Measurements from ENCODE around the gene CPNE5. TPM values are rescaled to one million over a fixed set of nuclear protein-coding genes. Genes with fewer than 3 reads are reported as not detected.

CPNE5 gene
- total RNA-seq, 1 experiment from 2014 or later, result not detected

DNA sequence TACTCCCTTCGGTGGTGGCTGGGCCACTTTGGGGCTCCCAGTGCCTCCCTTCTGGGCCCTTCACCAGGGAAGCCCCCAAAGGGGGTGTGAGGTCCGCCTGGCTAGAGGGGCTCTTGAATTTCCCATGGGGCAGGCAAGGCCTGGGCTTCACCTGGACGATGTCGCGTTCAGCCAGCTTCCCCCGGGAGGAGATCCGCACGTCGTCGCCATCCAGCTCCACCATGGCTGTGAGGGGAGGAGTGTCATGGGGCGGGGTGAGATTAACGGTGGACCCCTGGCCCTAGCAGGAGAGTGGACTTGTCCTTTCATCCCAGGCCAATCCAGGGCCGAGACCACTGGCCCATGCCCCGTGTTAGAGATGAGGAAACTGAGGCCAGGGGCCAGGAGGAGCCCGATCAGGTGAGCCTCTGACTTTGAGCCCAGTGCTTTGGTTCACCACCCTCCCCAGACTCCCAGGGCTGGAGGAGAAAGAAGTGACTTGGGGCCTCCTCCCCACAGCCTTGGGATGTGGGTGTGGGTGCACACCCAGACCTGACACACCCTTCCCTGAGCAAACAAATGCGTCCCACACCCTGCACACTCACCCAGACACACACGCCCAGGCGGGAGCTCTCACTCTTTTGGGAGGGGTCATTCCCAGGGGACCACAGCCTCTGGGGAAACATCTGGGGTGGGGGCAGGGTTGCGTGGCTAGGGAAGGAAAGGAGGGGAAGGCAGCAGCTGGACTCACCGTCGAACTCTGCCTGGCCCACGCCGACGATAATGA is 95.5 kb downstream of the CPNE5 start:
- Histone ChIP-seq H2AFZ (ENCODE audit: low read length) (no peak overlapping the region), H3K9me3 (ENCODE audit: low read length) (no peaks in the 10 kb centered on the region), H3K9me2 (replicated peaks; ENCODE audit: low read length) (no peaks in the 10 kb centered on the region), H3K79me2 (ENCODE audit: low read length) (no peaks in the 10 kb centered on the region), H3K4me1 (ENCODE audit: insufficient read depth, low read length) (peaks cover 25% of the 10 kb centered on the region), H3K36me3 (ENCODE audit: low read depth, low read length) (no peaks in the 10 kb centered on the region), H3F3A (ENCODE audit: low read length, unreplicated experiment) (no peaks in the 10 kb centered on the region), H3K27ac (ENCODE audit: low read length) (peak overlapping the region; percentile 19), H4K20me1 (ENCODE audit: low read length) (no peaks in the 10 kb centered on the region), H3K27me3 (ENCODE audit: low read length) (no peaks in the 10 kb centered on the region), H3K4me2 (ENCODE audit: low read length) (peak overlapping the region; percentile 58), H3K4me3 (ENCODE audit: low read length) (no peak overlapping the region), H3K9ac (ENCODE audit: low read length) (peak overlapping the region; percentile 23)
- CTCF ChIA-PET, result no interaction called here
- TF ChIP-seq EZH2 (IDR thresholded peaks at IDR 0.05; ENCODE audit: low read length, unreplicated experiment), result no peak
- TF ChIP-seq EZH2phosphoT487 (IDR thresholded peaks at IDR 0.05; ENCODE audit: borderline replicate concordance, low read length), result no peak
- TF ChIP-seq, protein P1, sequence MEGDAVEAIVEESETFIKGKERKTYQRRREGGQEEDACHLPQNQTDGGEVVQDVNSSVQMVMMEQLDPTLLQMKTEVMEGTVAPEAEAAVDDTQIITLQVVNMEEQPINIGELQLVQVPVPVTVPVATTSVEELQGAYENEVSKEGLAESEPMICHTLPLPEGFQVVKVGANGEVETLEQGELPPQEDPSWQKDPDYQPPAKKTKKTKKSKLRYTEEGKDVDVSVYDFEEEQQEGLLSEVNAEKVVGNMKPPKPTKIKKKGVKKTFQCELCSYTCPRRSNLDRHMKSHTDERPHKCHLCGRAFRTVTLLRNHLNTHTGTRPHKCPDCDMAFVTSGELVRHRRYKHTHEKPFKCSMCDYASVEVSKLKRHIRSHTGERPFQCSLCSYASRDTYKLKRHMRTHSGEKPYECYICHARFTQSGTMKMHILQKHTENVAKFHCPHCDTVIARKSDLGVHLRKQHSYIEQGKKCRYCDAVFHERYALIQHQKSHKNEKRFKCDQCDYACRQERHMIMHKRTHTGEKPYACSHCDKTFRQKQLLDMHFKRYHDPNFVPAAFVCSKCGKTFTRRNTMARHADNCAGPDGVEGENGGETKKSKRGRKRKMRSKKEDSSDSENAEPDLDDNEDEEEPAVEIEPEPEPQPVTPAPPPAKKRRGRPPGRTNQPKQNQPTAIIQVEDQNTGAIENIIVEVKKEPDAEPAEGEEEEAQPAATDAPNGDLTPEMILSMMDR (conservative IDR thresholded peaks at IDR 0.05; ENCODE audit: low read depth, low read length), result no peak
- DNase-seq (peak; percentile 41), ATAC-seq (peak; percentile 92)
- POLR2A ChIA-PET (ENCODE audit: unreplicated experiment), result interaction anchor here (1.0 kb wide), 1 partner anchor 65 kb away, joined by 3 read pairs; the partner anchor contains the start of gene CDKN1A
- BruUV-seq (replicated peaks), result TSS peak; percentile 86
- intact Hi-C loops (cut with micrococcal nuclease), result no loop called here

DNA sequence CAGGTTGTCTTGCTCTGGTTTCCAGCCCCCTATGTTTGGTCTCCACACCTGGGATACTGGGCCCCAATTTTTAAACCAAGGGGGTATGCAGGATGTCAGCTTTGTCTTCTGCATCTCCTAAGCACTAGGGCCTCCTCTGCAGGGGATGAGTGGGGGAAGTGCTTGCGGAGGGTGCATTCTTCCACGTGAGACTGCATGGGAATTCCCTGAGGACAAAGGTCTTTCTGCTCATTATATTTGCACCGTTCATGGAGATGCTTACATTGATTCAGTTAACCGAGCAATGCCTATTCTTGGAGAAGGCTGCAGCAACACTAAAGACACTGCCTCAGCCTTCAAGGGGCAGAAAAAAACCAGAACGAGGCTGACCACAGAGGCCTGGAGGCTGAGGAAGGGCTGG is 96.2 kb downstream of the CPNE5 start:
- no peaks in the 10 kb centered on the region for H3F3A ChIP-seq (ENCODE audit: low read length, unreplicated experiment)
- no peak overlapping the region for H3K4me3 ChIP-seq (ENCODE audit: low read length)
- no peaks in the 10 kb centered on the region for H3K36me3 ChIP-seq (ENCODE audit: low read depth, low read length)
- no peak for TF ChIP-seq EZH2 (IDR thresholded peaks at IDR 0.05; ENCODE audit: low read length, unreplicated experiment)
- TF ChIP-seq, protein P1 (conservative IDR thresholded peaks at IDR 0.05; ENCODE audit: low read depth, low read length), result no peak
- no peak for TF ChIP-seq EZH2phosphoT487 (IDR thresholded peaks at IDR 0.05; ENCODE audit: borderline replicate concordance, low read length)
- POLR2A ChIA-PET (ENCODE audit: unreplicated experiment), result no interaction called here
- no peaks in the 10 kb centered on the region for H3K9me3 ChIP-seq (ENCODE audit: low read length)
- no peaks in the 10 kb centered on the region for H3K9me2 ChIP-seq (replicated peaks; ENCODE audit: low read length)
- intact Hi-C loops (cut with micrococcal nuclease), result no loop called here
- no peaks in the 10 kb centered on the region for H3K79me2 ChIP-seq (ENCODE audit: low read length)
- BruUV-seq (replicated peaks), result no TSS peak
- DNase-seq (no peak), ATAC-seq (no peak)
- peak overlapping the region; percentile 23; the same call in 1 of the 2 replicates for H3K9ac ChIP-seq (ENCODE audit: low read length)
- H3K4me2 ChIP-seq (ENCODE audit: low read length), result no peak overlapping the region
- no peak overlapping the region for H2AFZ ChIP-seq (ENCODE audit: low read length)
- no peaks in the 10 kb centered on the region for H4K20me1 ChIP-seq (ENCODE audit: low read length)
- H3K27ac ChIP-seq (ENCODE audit: low read length), result no peak overlapping the region
- peaks cover 25% of the 10 kb centered on the region for H3K4me1 ChIP-seq (ENCODE audit: insufficient read depth, low read length)
- CTCF ChIA-PET, result no interaction called here
- no peaks in the 10 kb centered on the region for H3K27me3 ChIP-seq (ENCODE audit: low read length)

DNA sequence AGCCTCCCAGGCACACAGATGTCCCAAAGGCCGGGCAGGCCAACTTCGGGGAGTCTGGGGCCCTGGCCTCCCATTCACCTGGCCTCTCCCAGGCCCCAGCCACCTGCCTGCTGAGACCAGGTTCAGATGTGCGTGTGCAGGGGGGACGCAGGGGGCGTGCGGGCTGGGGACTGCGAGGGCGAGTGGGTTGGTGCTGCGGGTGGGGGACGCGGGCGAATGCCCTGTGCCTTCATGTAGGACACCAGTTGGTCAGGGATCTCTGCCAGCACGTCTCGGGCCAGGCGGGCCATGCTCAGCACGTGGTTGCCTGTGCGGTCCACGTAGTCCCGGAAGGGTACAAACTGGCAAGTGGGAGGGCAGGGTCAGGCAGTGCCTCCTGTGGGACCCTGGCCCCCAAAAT is 97.1 kb downstream of the CPNE5 start:
- H3K9ac ChIP-seq (ENCODE audit: low read length), result no peak overlapping the region
- CTCF ChIA-PET, result no interaction called here
- POLR2A ChIA-PET (ENCODE audit: unreplicated experiment), result no interaction called here
- H3K9me2 ChIP-seq (replicated peaks; ENCODE audit: low read length), result no peaks in the 10 kb centered on the region
- no peaks in the 10 kb centered on the region for H3F3A ChIP-seq (ENCODE audit: low read length, unreplicated experiment)
- H3K4me1 ChIP-seq (ENCODE audit: insufficient read depth, low read length), result peaks cover 25% of the 10 kb centered on the region
- no peaks in the 10 kb centered on the region for H4K20me1 ChIP-seq (ENCODE audit: low read length)
- intact Hi-C loops (cut with micrococcal nuclease), result no loop called here
- H3K27me3 ChIP-seq (ENCODE audit: low read length), result no peaks in the 10 kb centered on the region
- H3K9me3 ChIP-seq (ENCODE audit: low read length), result no peaks in the 10 kb centered on the region
- ATAC-seq (no peak), DNase-seq (no peak)
- no peak overlapping the region for H3K27ac ChIP-seq (ENCODE audit: low read length)
- no peak overlapping the region for H3K4me2 ChIP-seq (ENCODE audit: low read length)
- no peaks in the 10 kb centered on the region for H3K79me2 ChIP-seq (ENCODE audit: low read length)
- no peaks in the 10 kb centered on the region for H3K36me3 ChIP-seq (ENCODE audit: low read depth, low read length)
- H3K4me3 ChIP-seq (ENCODE audit: low read length), result no peak overlapping the region
- TF ChIP-seq EZH2 (IDR thresholded peaks at IDR 0.05; ENCODE audit: low read length, unreplicated experiment), result no peak
- no peak overlapping the region for H2AFZ ChIP-seq (ENCODE audit: low read length)
- no TSS peak for BruUV-seq (replicated peaks)
